Erythroblast (primary cell): Measurements from ENCODE around the gene ITGAE.

Source experiments
- GATA1 ChIP-seq: IDR thresholded peaks from 2 replicates; pipeline ENCODE4 v1.6.1; 2011; ENCODE audit warnings: low read depth, mild to moderate bottlenecking, control low read depth, low read length, moderate library complexity
- POLR2A ChIP-seq: IDR thresholded peaks from 2 replicates; pipeline ENCODE4 v1.6.1; 2011; ENCODE audit warnings: mild to moderate bottlenecking, low read length

DNA sequence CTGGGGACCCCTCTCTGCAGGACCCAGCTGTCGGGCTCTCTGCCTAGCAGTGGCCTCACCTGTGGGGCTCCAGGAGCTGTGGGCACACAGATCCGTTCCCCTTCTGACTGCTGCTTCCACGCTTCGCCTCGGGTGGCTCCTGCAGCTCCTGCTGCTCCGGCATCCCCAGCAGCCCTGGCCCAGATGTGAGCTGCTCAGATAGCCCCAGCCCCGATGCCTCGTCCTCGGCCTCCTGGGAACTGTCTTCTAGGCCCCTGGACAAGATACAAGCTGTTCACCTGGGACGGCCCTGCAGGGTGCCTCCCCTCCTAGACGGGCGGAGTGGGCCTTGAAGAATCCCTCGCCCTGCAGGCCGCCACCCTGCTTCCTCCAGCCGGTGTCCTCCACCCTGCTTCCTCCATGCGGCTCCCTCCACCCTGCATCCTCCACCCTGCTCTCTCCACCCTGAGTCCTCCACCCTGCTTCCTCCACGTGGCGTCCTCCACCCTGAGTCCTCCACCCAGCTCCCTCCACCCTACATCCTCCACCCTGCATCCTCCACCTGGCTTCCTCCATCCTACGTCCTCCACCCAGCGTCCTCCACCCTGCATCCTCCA, 121.4 kb downstream of the ITGAE start:
- TF ChIP-seq POLR2A (no peak), GATA1 (no peak)
